ENCODE data around the gene ADCY9.

GRCh38 chr16:3957344-3957980, 158.8 kb downstream of the ADCY9 start:
- TF ChIP-seq CTCF (IDR thresholded peaks at IDR 0.05) (no peak), EZH2 (IDR thresholded peaks at IDR 0.05; ENCODE audit: borderline replicate concordance, insufficient read depth, low read depth, low read length, poor library complexity, severe bottlenecking) (no peak)

Data from B cell (primary cell).